Aorta (tissue), 5 donors: ENCODE measurements around the gene SNRPD2. TPM values are rescaled to one million over a fixed set of nuclear protein-coding genes. Genes with fewer than 3 reads are reported as not detected.
"Not testable (repeated sequence)": the region's sequence is repeated elsewhere in the genome, so short reads cannot be mapped to it uniquely, and the experiment has no call there.

Experiments
- ATAC-seq: fragments of 200-7000 bp; cut with Tn5 transposase; one replicate; pipeline ENCODE4 v1.9.1; 2022; ENCODE audit warnings: moderate library complexity; ENCODE audit not compliant: low FRiP score
- DNase-seq, 2 donors: peaks; one replicate each; pipeline ENCODE4 v3.0.0-alpha.2; 2020
- H3K27ac ChIP-seq, 2 donors: one replicate each; pipeline ENCODE4 v1.5.1; 2013; ENCODE audit warnings: low read length in 2 of 2, mild to moderate bottlenecking in 2 of 2, moderate library complexity in 2 of 2, control low read depth in 1 of 2, inconsistent platforms in 1 of 2, low read depth in 1 of 2
- H3K27me3 ChIP-seq, 2 donors: one replicate each; pipeline ENCODE4 v1.6.1; 2013; ENCODE audit warnings: control low read depth in 1 of 2, low read length in 1 of 2, mild to moderate bottlenecking in 1 of 2, moderate library complexity in 1 of 2; ENCODE audit not compliant: insufficient read depth in 2 of 2, control insufficient read depth in 1 of 2
- H3K36me3 ChIP-seq, 2 donors: one replicate each; pipeline ENCODE4 v1.6.1; 2013; ENCODE audit warnings: control low read depth in 1 of 2, low read length in 1 of 2, mild to moderate bottlenecking in 1 of 2; ENCODE audit not compliant: insufficient read depth in 2 of 2, control insufficient read depth in 1 of 2
- H3K4me1 ChIP-seq, 2 donors: one replicate each; pipeline ENCODE4 v1.6.1; 2013; ENCODE audit warnings: low read length in 2 of 2, control low read depth in 1 of 2, mild to moderate bottlenecking in 1 of 2, moderate library complexity in 1 of 2; ENCODE audit not compliant: insufficient read depth in 2 of 2, control insufficient read depth in 1 of 2
- H3K4me3 ChIP-seq, 2 donors: one replicate each; pipeline ENCODE4 v1.5.1; 2013; ENCODE audit warnings: low read length in 2 of 2, control low read depth in 1 of 2, mild to moderate bottlenecking in 1 of 2
- H3K9me3 ChIP-seq: one replicate; pipeline ENCODE4 v1.6.1; 2013; ENCODE audit warnings: mild to moderate bottlenecking, low read length; ENCODE audit not compliant: control insufficient read depth
- WGBS, 2 donors: extraction: QIAGEN DNeasy Blood & Tissue Kit; methylation state at CpG; one replicate each; pipeline ENCODE4 v1.1.7; 2013; 5-methylcytosine and 5-hydroxymethylcytosine counted together
- intact Hi-C, 2 donors: fragments of 100-400 bp; cut with DNase I; formaldehyde crosslinking; loops; one replicate each; pipeline versions ENCODE4 v1.14.2 to v1.15.0; 2022
- polyA plus RNA-seq, 2 donors: library from polyadenylated mRNA; stranded (reverse); fragments of 200-250 nt; gene quantifications; one replicate each; pipeline ENCODE4 v1.2.3, GENCODE V29; 2013
- total RNA-seq, 2 donors: library from RNA; stranded (reverse); fragmentation: NEBNext Ultra II Directional; extraction: Animal tissue kit (Norgen Biotek cat#: 25700); gene quantifications; one replicate each; pipeline ENCODE4 v1.2.1, GENCODE V29; 2021
- donor health status: healthy with polysubstance abuse.
- donor health status: Bipolar disorder and iron deficiency.
- donor health status: DM: no; HTN: no; CAD: no.
- donor health status: DM: no; HTN: no; CAD: no.
- donor health status: DM: yes; HTN: yes; CAD: no.

The SNRPD2 gene
- total and polyA plus RNA-seq, 4 donors = 203 to 345 (median 262) TPM

- 62 to 69% methylated on average over 10 of the region's 10 CpGs for WGBS, 2 donors
- Histone ChIP-seq H3K27ac (no peak overlapping the region), H3K36me3 (no peaks in the 10 kb centered on the region), H3K27me3 (no peaks in the 10 kb centered on the region), H3K4me1 (no peaks in the 10 kb centered on the region), H3K4me3 (no peak overlapping the region), H3K9me3 (no peaks in the 10 kb centered on the region)
- intact Hi-C loops = loop anchor here in 1 of 2 donors (10.0 kb wide), 1 partner anchor 1334 kb away; the partner anchor contains the start of gene TMEM160
- no peak for ATAC-seq
- DNase-seq = no peak
Measured at GRCh38 chr19:45710356-45711130, 18.8 kb upstream of the SNRPD2 start.

- DNase-seq (no peak), ATAC-seq (no peak)
- Histone ChIP-seq H3K4me1 (no peaks in the 10 kb centered on the region), H3K4me3 (no peak overlapping the region), H3K36me3 (no peaks in the 10 kb centered on the region), H3K9me3 (no peaks in the 10 kb centered on the region), H3K27ac (no peak overlapping the region), H3K27me3 (no peaks in the 10 kb centered on the region)
- WGBS, 2 donors = 95 to 97% methylated on average over 12 of the region's 12 CpGs
- intact Hi-C loops = no loop called here
Measured at GRCh38 chr19:45705710-45706415, 14.1 kb upstream of the SNRPD2 start.

GRCh38 chr19:45705115-45705514 is 13.4 kb upstream of the SNRPD2 start:
- intact Hi-C loops = no loop called here
- H3K27me3 ChIP-seq = no peaks in the 10 kb centered on the region
- 96 to 98% methylated on average over 9 of the region's 9 CpGs for WGBS, 2 donors
- DNase-seq (no peak), ATAC-seq (no peak)
- no peaks in the 10 kb centered on the region for H3K4me1 ChIP-seq
- H3K9me3 ChIP-seq = no peaks in the 10 kb centered on the region
- H3K27ac ChIP-seq = no peak overlapping the region
- H3K36me3 ChIP-seq = no peaks in the 10 kb centered on the region
- no peak overlapping the region for H3K4me3 ChIP-seq

- no peaks in the 10 kb centered on the region for H3K9me3 ChIP-seq
- no peaks in the 10 kb centered on the region for H3K4me1 ChIP-seq
- H3K4me3 ChIP-seq = no peak overlapping the region
- DNase-seq = no peak
- no peaks in the 10 kb centered on the region for H3K27me3 ChIP-seq
- intact Hi-C loops = no loop called here
- H3K36me3 ChIP-seq = no peaks in the 10 kb centered on the region
- ATAC-seq = no peak
- no peak overlapping the region for H3K27ac ChIP-seq
- 83 to 84% methylated on average over 7 of the region's 7 CpGs for WGBS, 2 donors
Measured at GRCh38 chr19:45701676-45702075, 9.9 kb upstream of the SNRPD2 start.

GRCh38 chr19:45693106-45693788 is 1.5 kb upstream of the SNRPD2 start:
- Histone ChIP-seq H3K4me1 (no peaks in the 10 kb centered on the region), H3K9me3 (no peaks in the 10 kb centered on the region), H3K4me3 (peak overlapping the region; percentile 37 to 64), H3K36me3 (no peaks in the 10 kb centered on the region), H3K27ac (peak overlapping the region in 1 of 2 donors; percentile 79), H3K27me3 (no peaks in the 10 kb centered on the region)
- 1% methylated on average over 22 of the region's 22 CpGs for WGBS, 2 donors
- intact Hi-C loops = loop anchor here in 1 of 2 donors (2.0 to 5.0 kb wide), 2 partner anchors 74 to 108 kb away; partner anchors contain the start of genes OPA3 and SIX5
- DNase-seq (peak; percentile 87 to 94), ATAC-seq (peak; percentile 59)

- peaks cover 0 to 3% of the 10 kb centered on the region in 2 donors for H3K36me3 ChIP-seq
- ATAC-seq (peak; percentile 96), DNase-seq (peak; percentile 98 to 99)
- no peaks in the 10 kb centered on the region for H3K4me1 ChIP-seq
- 0% methylated on average over 62 to 70 of the region's 70 CpGs for WGBS, 2 donors
- no peaks in the 10 kb centered on the region for H3K27me3 ChIP-seq
- peak within 1 kb of the TSS in 1 of 2 donors; percentile 79 for H3K27ac ChIP-seq
- peak within 1 kb of the TSS; percentile 37 to 64 for H3K4me3 ChIP-seq
- intact Hi-C loops = loop anchor here in 1 of 2 donors (2.0 to 5.0 kb wide), 2 partner anchors 75 to 108 kb away; partner anchors contain the start of genes OPA3 and SIX5
- no peaks in the 10 kb centered on the region for H3K9me3 ChIP-seq
Measured at GRCh38 chr19:45692187-45693105, 693 bp upstream of the SNRPD2 start, which contains the start of gene QPCTL. Gene QPCTL, plus strand, starts transcription at chr19:45692666. Its CDS starts 38 bp downstream, at chr19:45692704.

- no peak for ATAC-seq
- intact Hi-C loops = no loop called here
- H3K27me3 ChIP-seq = no peaks in the 10 kb centered on the region
- H3K9me3 ChIP-seq = no peaks in the 10 kb centered on the region
- no peak for DNase-seq
- H3K27ac ChIP-seq = no peak overlapping the region
- 83 to 88% methylated on average over 9 of the region's 9 CpGs for WGBS, 2 donors
- H3K4me3 ChIP-seq = no peak overlapping the region
- H3K36me3 ChIP-seq = peaks cover 3 to 4% of the 10 kb centered on the region in 2 donors
- H3K4me1 ChIP-seq = no peaks in the 10 kb centered on the region
Measured at GRCh38 chr19:45687599-45687998, 4.2 kb downstream of the SNRPD2 start.

GRCh38 chr19:45685045-45685444 is 6.7 kb downstream of the SNRPD2 start:
- DNase-seq, H3K4me1 ChIP-seq, H3K9me3 ChIP-seq, H3K36me3 ChIP-seq, intact Hi-C loops, H3K4me3 ChIP-seq, H3K27me3 ChIP-seq, ATAC-seq, H3K27ac ChIP-seq: not testable (repeated sequence)
- 77 to 88% methylated on average over 10 to 11 of the region's 11 CpGs for WGBS, 2 donors
